HG03571 (cell line): Measurements from ENCODE around the gene MYO1D.

Source experiments
- ATAC-seq: cut with Tn5 transposase; IDR thresholded peaks from one replicate; pipeline ENCODE4 v1.9.1; 2021; ENCODE audit not compliant: unreplicated experiment

Gene MYO1D

GRCh38 chr17:32591405-32591804 is 285.5 kb downstream of the MYO1D start:
- no peak for ATAC-seq

GRCh38 chr17:32590974-32591373 is 285.9 kb downstream of the MYO1D start:
- no peak for ATAC-seq

GRCh38 chr17:32588982-32589381 is 287.9 kb downstream of the MYO1D start:
- no peak for ATAC-seq

- no peak for ATAC-seq
Measured at GRCh38 chr17:32588135-32588534, 288.8 kb downstream of the MYO1D start.

GRCh38 chr17:32586666-32587065 is 290.3 kb downstream of the MYO1D start:
- ATAC-seq, result no peak

- ATAC-seq, result no peak
Measured at GRCh38 chr17:32584792-32585191, 292.1 kb downstream of the MYO1D start.

GRCh38 chr17:32583053-32583452 is 293.9 kb downstream of the MYO1D start:
- ATAC-seq, result no peak

- ATAC-seq, result no peak
Measured at GRCh38 chr17:32575852-32576251, 301.1 kb downstream of the MYO1D start.

GRCh38 chr17:32570081-32570396 is 306.9 kb downstream of the MYO1D start:
- ATAC-seq, result no peak

GRCh38 chr17:32569171-32570080 is 307.5 kb downstream of the MYO1D start:
- no peak for ATAC-seq

GRCh38 chr17:32568705-32569104 is 308.2 kb downstream of the MYO1D start:
- ATAC-seq, result no peak

GRCh38 chr17:32567511-32567910 is 309.4 kb downstream of the MYO1D start:
- ATAC-seq, result no peak

GRCh38 chr17:32567086-32567485 is 309.8 kb downstream of the MYO1D start:
- no peak for ATAC-seq

- no peak for ATAC-seq
Measured at GRCh38 chr17:32566303-32566702, 310.6 kb downstream of the MYO1D start.

- no peak for ATAC-seq
Measured at GRCh38 chr17:32565401-32565800, 311.5 kb downstream of the MYO1D start.

- ATAC-seq, result no peak
Measured at GRCh38 chr17:32564325-32564724, 312.6 kb downstream of the MYO1D start.

GRCh38 chr17:32563583-32563982 is 313.3 kb downstream of the MYO1D start:
- no peak for ATAC-seq

GRCh38 chr17:32558997-32559650 is 317.8 kb downstream of the MYO1D start:
- ATAC-seq, result peak; percentile 74

- ATAC-seq, result no peak
Measured at GRCh38 chr17:32558326-32558955, 318.5 kb downstream of the MYO1D start.

GRCh38 chr17:32555611-32556310 is 321.2 kb downstream of the MYO1D start:
- no peak for ATAC-seq

GRCh38 chr17:32553168-32553567 is 323.8 kb downstream of the MYO1D start:
- ATAC-seq, result no peak
